ENCODE results near the gene CRIM1.

CRIM1 gene

GRCh38 chr2:36456227-36457175 is 100.9 kb downstream of the CRIM1 start:
- DNase-seq (ENCODE audit: low read depth), result peak; percentile 63

- no peak for DNase-seq (ENCODE audit: low read depth)
Observed at GRCh38 chr2:36458106-36458505, 102.5 kb downstream of the CRIM1 start.

GRCh38 chr2:36459725-36460137 is 104.2 kb downstream of the CRIM1 start:
- peak; percentile 74 for DNase-seq (ENCODE audit: low read depth)

- DNase-seq (ENCODE audit: low read depth), result peak; percentile 94
Observed at GRCh38 chr2:36461039-36461681, 105.6 kb downstream of the CRIM1 start.

- no peak for DNase-seq (ENCODE audit: low read depth)
Observed at GRCh38 chr2:36462311-36462935, 106.8 kb downstream of the CRIM1 start.

- DNase-seq (ENCODE audit: low read depth), result no peak
Observed at GRCh38 chr2:36463365-36463764, 107.8 kb downstream of the CRIM1 start.

GRCh38 chr2:36464006-36464721 is 108.6 kb downstream of the CRIM1 start:
- peak; percentile 33 for DNase-seq (ENCODE audit: low read depth)

- no peak for DNase-seq (ENCODE audit: low read depth)
Observed at GRCh38 chr2:36466135-36466534, 110.6 kb downstream of the CRIM1 start.

- peak; percentile 32 for DNase-seq (ENCODE audit: low read depth)
Observed at GRCh38 chr2:36468463-36469105, 113.0 kb downstream of the CRIM1 start.

GRCh38 chr2:36469106-36469477 is 113.5 kb downstream of the CRIM1 start:
- DNase-seq (ENCODE audit: low read depth), result no peak

- no peak for DNase-seq (ENCODE audit: low read depth)
Observed at GRCh38 chr2:36469710-36470109, 114.1 kb downstream of the CRIM1 start.

GRCh38 chr2:36473230-36473629 is 117.7 kb downstream of the CRIM1 start:
- DNase-seq (ENCODE audit: low read depth), result peak; percentile 90

- no peak for DNase-seq (ENCODE audit: low read depth)
Observed at GRCh38 chr2:36476411-36476810, 120.8 kb downstream of the CRIM1 start.

GRCh38 chr2:36477315-36477714 is 121.7 kb downstream of the CRIM1 start:
- no peak for DNase-seq (ENCODE audit: low read depth)

GRCh38 chr2:36477746-36478145 is 122.2 kb downstream of the CRIM1 start:
- peak; percentile 46 for DNase-seq (ENCODE audit: low read depth)

GRCh38 chr2:36478332-36478738 is 122.8 kb downstream of the CRIM1 start:
- DNase-seq (ENCODE audit: low read depth), result peak; percentile 98

GRCh38 chr2:36478999-36479398 is 123.4 kb downstream of the CRIM1 start:
- no peak for DNase-seq (ENCODE audit: low read depth)

- DNase-seq (ENCODE audit: low read depth), result no peak
Observed at GRCh38 chr2:36479406-36479805, 123.8 kb downstream of the CRIM1 start.

- DNase-seq (ENCODE audit: low read depth), result no peak
Observed at GRCh38 chr2:36480028-36480427, 124.5 kb downstream of the CRIM1 start.

- DNase-seq (ENCODE audit: low read depth), result no peak
Observed at GRCh38 chr2:36480636-36481035, 125.1 kb downstream of the CRIM1 start.

GRCh38 chr2:36481709-36482108 is 126.1 kb downstream of the CRIM1 start:
- DNase-seq (ENCODE audit: low read depth), result no peak

Data from amniotic epithelial cell (primary cell).